AG04450 (cell line): ENCODE measurements around the gene ERVW-1. TPM values are rescaled to one million over a fixed set of nuclear protein-coding genes. Genes with fewer than 3 reads are reported as not detected.
"Not testable (repeated sequence)": the region's sequence is repeated elsewhere in the genome, so short reads cannot be mapped to it uniquely, and the experiment has no call there.

Experiments
- CTCF ChIA-PET: fragments of 300-600, 350-600 bp; formaldehyde crosslinking; extraction: SDS; loops from one replicate; lab custom pipeline; 2022; ENCODE audit warnings: antibody characterized with exemption, inconsistent platforms; lab: Charles Lee
- POLR2A ChIA-PET: fragments of 350-600 bp; formaldehyde crosslinking; extraction: SDS; loops from one replicate; lab custom pipeline; 2021; ENCODE audit warnings: antibody characterized with exemption, inconsistent platforms; lab: Yijun Ruan, JAX
- DNase-seq: peaks from one replicate; pipeline ENCODE4 v3.0.0-alpha.2; 2011; ENCODE audit warnings: low read depth, low spot score
- H3K27ac ChIP-seq: one replicate; pipeline ENCODE4 v1.5.1; 2012; ENCODE audit warnings: low read depth, low read length, control low read depth
- H3K27me3 ChIP-seq: one replicate; pipeline ENCODE4 v1.6.0; 2012; ENCODE audit warnings: low read length; ENCODE audit not compliant: control insufficient read depth, insufficient read depth
- H3K4me3 ChIP-seq: 2 replicates; pipeline ENCODE4 v1.5.1; 2011; ENCODE audit warnings: mild to moderate bottlenecking, low read depth, low read length, control low read depth
- H3K9me3 ChIP-seq: 2 replicates; pipeline ENCODE4 v1.5.1; 2012; ENCODE audit warnings: low read length; ENCODE audit not compliant: control insufficient read depth, insufficient read depth
- CTCF ChIP-seq: IDR thresholded peaks from 2 replicates; pipeline ENCODE4 v1.5.1; 2011; ENCODE audit warnings: low read depth, low read length, control low read depth, inconsistent platforms
- polyA plus RNA-seq: library from polyadenylated mRNA; depleted of rRNA; stranded (reverse); fragments of >200 nt; gene quantifications from 2 replicates; pipeline ENCODE4 v1.2.3, GENCODE V29; 2011

The ERVW-1 gene
- polyA plus RNA-seq, 1 experiment = not detected

GRCh38 chr7:92496876-92497275 is 19.1 kb upstream of the ERVW-1 start:
- CTCF ChIA-PET = interaction anchor here (0.7 kb wide), 1 partner anchor 73 kb away, joined by 3 read pairs; no protein-coding TSS in a partner anchor
- Histone ChIP-seq H3K27ac (no peak overlapping the region), H3K27me3 (no peaks in the 10 kb centered on the region), H3K9me3 (no peaks in the 10 kb centered on the region), H3K4me3 (no peak overlapping the region)
- no peak for DNase-seq
- POLR2A ChIA-PET = no interaction called here
- no peak for TF ChIP-seq CTCF

- no peak for DNase-seq
- Histone ChIP-seq H3K27me3 (no peaks in the 10 kb centered on the region), H3K27ac (no peak overlapping the region), H3K9me3 (no peaks in the 10 kb centered on the region), H3K4me3 (no peak overlapping the region)
- CTCF ChIA-PET = interaction anchor here (0.9 to 1.0 kb wide), 3 partner anchors 28 to 39 kb away, joined by 3 to 5 read pairs (median 3); partner anchors contain the start of gene RBM48
- POLR2A ChIA-PET = no interaction called here
- no peak for TF ChIP-seq CTCF
Observed at GRCh38 chr7:92489634-92490033, 11.9 kb upstream of the ERVW-1 start.

GRCh38 chr7:92487804-92488203 is 10.1 kb upstream of the ERVW-1 start:
- Histone ChIP-seq H3K27me3 (no peaks in the 10 kb centered on the region), H3K27ac (no peak overlapping the region), H3K4me3 (no peak overlapping the region), H3K9me3 (no peaks in the 10 kb centered on the region)
- ChIA-PET POLR2A (no interaction called here), CTCF (interaction anchor here (2.5 kb wide), 1 partner anchor 27 kb away, joined by 12 read pairs; no protein-coding TSS in a partner anchor)
- TF ChIP-seq CTCF = no peak
- DNase-seq = no peak

GRCh38 chr7:92485974-92486373 is 8.2 kb upstream of the ERVW-1 start:
- no peak overlapping the region for H3K27ac ChIP-seq
- H3K27me3 ChIP-seq = no peaks in the 10 kb centered on the region
- no peak overlapping the region for H3K4me3 ChIP-seq
- H3K9me3 ChIP-seq = no peaks in the 10 kb centered on the region
- ChIA-PET CTCF (interaction anchor here (2.5 kb wide), 1 partner anchor 25 kb away, joined by 12 read pairs; no protein-coding TSS in a partner anchor), POLR2A (no interaction called here)
- no peak for TF ChIP-seq CTCF
- no peak for DNase-seq

DNA sequence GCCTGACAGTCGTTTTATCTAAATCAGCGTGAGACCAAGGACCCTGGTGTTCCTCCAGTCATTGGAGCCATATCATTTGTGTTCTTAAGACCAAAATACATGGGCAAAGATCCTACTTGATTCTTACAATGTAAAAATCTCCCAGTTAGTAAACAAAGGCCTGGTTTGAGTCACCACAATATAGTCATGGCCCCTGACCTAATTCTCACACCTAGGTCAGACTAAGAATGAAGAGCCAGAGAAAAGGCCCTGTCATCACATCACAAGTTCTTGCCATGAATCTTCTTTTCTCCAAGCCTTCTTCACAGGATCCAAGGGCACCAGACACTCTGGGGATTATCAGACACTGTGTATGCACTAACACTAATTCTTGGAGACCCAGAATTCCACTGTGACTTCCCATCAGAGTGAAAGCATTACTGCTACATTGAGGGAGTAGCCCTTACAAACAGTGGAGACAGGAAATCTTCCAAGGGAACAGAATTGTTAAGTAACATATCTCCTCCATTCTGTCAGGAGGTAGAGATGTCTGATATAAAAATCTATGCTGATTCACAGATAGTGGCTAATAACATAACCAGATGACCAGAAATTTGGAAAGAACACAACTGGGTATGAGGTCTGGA is 7.6 kb upstream of the ERVW-1 start:
- Histone ChIP-seq H3K9me3 (no peaks in the 10 kb centered on the region), H3K27ac (no peak overlapping the region), H3K4me3 (no peak overlapping the region), H3K27me3 (no peaks in the 10 kb centered on the region)
- CTCF ChIA-PET = interaction anchor here (2.5 kb wide), 1 partner anchor 24 kb away, joined by 12 read pairs; no protein-coding TSS in a partner anchor
- no peak for TF ChIP-seq CTCF
- no peak for DNase-seq
- POLR2A ChIA-PET = no interaction called here

DNA sequence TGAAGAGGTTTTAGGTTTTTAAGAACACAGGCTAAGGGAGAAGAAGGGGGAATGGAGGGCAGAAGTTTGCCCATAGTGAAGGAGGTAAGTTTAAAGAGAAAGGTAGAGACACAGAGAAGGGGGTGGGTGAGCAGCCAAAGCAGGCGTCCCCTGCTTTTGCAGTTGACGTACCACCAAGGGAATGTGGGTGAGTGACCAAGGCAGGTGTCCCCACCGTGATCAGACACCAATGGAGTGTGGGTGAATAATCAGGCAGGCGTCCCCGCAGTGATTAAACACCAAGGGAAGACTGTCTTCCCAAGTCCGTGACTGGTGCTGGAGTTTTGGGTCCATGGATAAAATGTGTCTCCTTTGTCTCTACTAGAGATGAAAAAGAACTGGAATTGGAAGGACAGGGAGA is 6.5 kb upstream of the ERVW-1 start:
- POLR2A ChIA-PET, CTCF ChIA-PET, H3K27me3 ChIP-seq, H3K27ac ChIP-seq, H3K4me3 ChIP-seq, DNase-seq, H3K9me3 ChIP-seq: not testable (repeated sequence)

GRCh38 chr7:92483624-92484023 is 5.9 kb upstream of the ERVW-1 start:
- POLR2A ChIA-PET, H3K4me3 ChIP-seq, DNase-seq, H3K9me3 ChIP-seq, H3K27me3 ChIP-seq, CTCF ChIA-PET, H3K27ac ChIP-seq: not testable (repeated sequence)

DNA sequence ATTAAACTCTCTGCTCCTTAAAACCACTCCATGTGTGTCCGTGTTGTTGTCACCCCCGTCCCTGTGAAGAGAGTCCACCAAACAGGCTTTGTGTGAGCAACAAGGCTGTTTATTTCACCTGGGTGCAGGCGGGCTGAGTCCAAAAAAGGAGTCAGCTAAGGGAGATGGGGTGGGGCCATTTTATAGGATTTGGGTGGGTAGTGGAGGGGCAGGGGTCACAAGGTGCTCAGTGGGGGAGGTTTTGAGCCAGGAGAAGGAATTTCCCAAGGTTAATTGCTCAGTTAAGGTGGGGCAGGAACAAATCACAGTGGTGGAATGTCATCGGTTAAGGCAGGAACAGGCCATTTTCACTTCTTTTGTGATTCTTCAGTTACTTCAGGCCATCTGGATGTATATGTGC is 1.4 kb upstream of the ERVW-1 start:
- H3K9me3 ChIP-seq, H3K27me3 ChIP-seq, H3K4me3 ChIP-seq, H3K27ac ChIP-seq, DNase-seq, CTCF ChIA-PET, POLR2A ChIA-PET: not testable (repeated sequence)
